ENCODE results near the gene DCST2.

The DCST2 gene

GRCh38 chr1:155052439-155053395 lies 19.1 kb upstream of the DCST2 start:
- DNase-seq (ENCODE audit: extremely low read depth, low read depth) = no peak
- peak; percentile 35 for TF ChIP-seq CTCF (IDR thresholded peaks at IDR 0.05; ENCODE audit: low read depth, low read length)

- TF ChIP-seq CTCF (IDR thresholded peaks at IDR 0.05; ENCODE audit: low read depth, low read length) = no peak
- DNase-seq (ENCODE audit: extremely low read depth, low read depth) = no peak
These were observed 18.3 kb upstream of the DCST2 start for GRCh38 chr1:155051777-155052398.

- TF ChIP-seq CTCF (IDR thresholded peaks at IDR 0.05; ENCODE audit: low read depth, low read length) = no peak
- no peak for DNase-seq (ENCODE audit: extremely low read depth, low read depth)
These were observed 17.8 kb upstream of the DCST2 start for GRCh38 chr1:155051342-155051776.

- TF ChIP-seq CTCF (IDR thresholded peaks at IDR 0.05; ENCODE audit: low read depth, low read length) = peak; percentile 89
- DNase-seq (ENCODE audit: extremely low read depth, low read depth) = peak; percentile 19
These were observed 17.2 kb upstream of the DCST2 start, which contains the start of gene ADAM15 for GRCh38 chr1:155050560-155051341. TSS of gene ADAM15 (plus strand) at chr1:155051316. CDS start at chr1:155051387, 71 bp downstream.

- no peak for DNase-seq (ENCODE audit: extremely low read depth, low read depth)
- no peak for TF ChIP-seq CTCF (IDR thresholded peaks at IDR 0.05; ENCODE audit: low read depth, low read length)
These were observed 16.3 kb upstream of the DCST2 start for GRCh38 chr1:155049651-155050559.

GRCh38 chr1:155048449-155049334 lies 15.1 kb upstream of the DCST2 start:
- TF ChIP-seq CTCF (IDR thresholded peaks at IDR 0.05; ENCODE audit: low read depth, low read length) = no peak
- DNase-seq (ENCODE audit: extremely low read depth, low read depth) = no peak
